ENCODE data around the gene DDX25.

The DDX25 gene

GRCh38 chr11:125950696-125951651, 46.7 kb downstream of the DDX25 start:
- DNase-seq (ENCODE audit: low spot score): no peak

- DNase-seq (ENCODE audit: low spot score): no peak
Observed at GRCh38 chr11:125951731-125952130, 47.4 kb downstream of the DDX25 start.

- DNase-seq (ENCODE audit: low spot score): no peak
Observed at GRCh38 chr11:125952559-125952958, 48.3 kb downstream of the DDX25 start.

- DNase-seq (ENCODE audit: low spot score): no peak
Observed at GRCh38 chr11:125952973-125953372, 48.7 kb downstream of the DDX25 start.

- DNase-seq (ENCODE audit: low spot score): no peak
Observed at GRCh38 chr11:125953401-125953935, 49.2 kb downstream of the DDX25 start.

- DNase-seq (ENCODE audit: low spot score): no peak
Observed at GRCh38 chr11:125954123-125954944, 50.0 kb downstream of the DDX25 start.

GRCh38 chr11:125954945-125955640, 50.8 kb downstream of the DDX25 start:
- DNase-seq (ENCODE audit: low spot score): no peak

- DNase-seq (ENCODE audit: low spot score): no peak
Observed at GRCh38 chr11:125955856-125956255, 51.5 kb downstream of the DDX25 start.

- no peak for DNase-seq (ENCODE audit: low spot score)
Observed at GRCh38 chr11:125956391-125957134, 52.3 kb downstream of the DDX25 start.

- no peak for DNase-seq (ENCODE audit: low spot score)
Observed at GRCh38 chr11:125957618-125958332, 53.5 kb downstream of the DDX25 start.

- DNase-seq (ENCODE audit: low spot score): no peak
Observed at GRCh38 chr11:125958872-125959400, 54.6 kb downstream of the DDX25 start.

GRCh38 chr11:125959511-125959910, 55.2 kb downstream of the DDX25 start:
- no peak for DNase-seq (ENCODE audit: low spot score)

- no peak for DNase-seq (ENCODE audit: low spot score)
Observed at GRCh38 chr11:125959931-125960330, 55.6 kb downstream of the DDX25 start.

GRCh38 chr11:125960771-125961170, 56.5 kb downstream of the DDX25 start:
- no peak for DNase-seq (ENCODE audit: low spot score)

- no peak for DNase-seq (ENCODE audit: low spot score)
Observed at GRCh38 chr11:125967515-125967914, 63.2 kb downstream of the DDX25 start.

GRCh38 chr11:125968354-125968753, 64.0 kb downstream of the DDX25 start:
- DNase-seq (ENCODE audit: low spot score): no peak

GRCh38 chr11:125971618-125972017, 67.3 kb downstream of the DDX25 start:
- no peak for DNase-seq (ENCODE audit: low spot score)

- DNase-seq (ENCODE audit: low spot score): no peak
Observed at GRCh38 chr11:125974284-125974683, 70.0 kb downstream of the DDX25 start.

- DNase-seq (ENCODE audit: low spot score): no peak
Observed at GRCh38 chr11:125975634-125976033, 71.3 kb downstream of the DDX25 start.

- no peak for DNase-seq (ENCODE audit: low spot score)
Observed at GRCh38 chr11:125976156-125976555, 71.8 kb downstream of the DDX25 start.
